HK-2 (cell line): ENCODE data around the gene NDST1.

Source experiments
- DNase-seq: peaks from one replicate; pipeline ENCODE4 v3.0.0-alpha.2; 2018; ENCODE audit not compliant: unreplicated experiment

The NDST1 gene

GRCh38 chr5:150587856-150588595 lies 80.1 kb downstream of the NDST1 start:
- no peak for DNase-seq

- no peak for DNase-seq
These were observed 80.6 kb downstream of the NDST1 start for GRCh38 chr5:150588596-150588890.

GRCh38 chr5:150589862-150590601 lies 82.1 kb downstream of the NDST1 start:
- no peak for DNase-seq

- DNase-seq: no peak
These were observed 83.2 kb downstream of the NDST1 start for GRCh38 chr5:150590979-150591695.

GRCh38 chr5:150593593-150593992 lies 85.7 kb downstream of the NDST1 start:
- no peak for DNase-seq

- no peak for DNase-seq
These were observed 86.1 kb downstream of the NDST1 start for GRCh38 chr5:150593996-150594395.

GRCh38 chr5:150595466-150596031 lies 87.6 kb downstream of the NDST1 start:
- no peak for DNase-seq

GRCh38 chr5:150596313-150596712 lies 88.4 kb downstream of the NDST1 start:
- no peak for DNase-seq

- no peak for DNase-seq
These were observed 88.9 kb downstream of the NDST1 start for GRCh38 chr5:150596826-150597225.

GRCh38 chr5:150598006-150598405 lies 90.1 kb downstream of the NDST1 start:
- no peak for DNase-seq

- no peak for DNase-seq
These were observed 90.9 kb downstream of the NDST1 start for GRCh38 chr5:150598821-150599273.

GRCh38 chr5:150599281-150599680 lies 91.3 kb downstream of the NDST1 start:
- DNase-seq: no peak

DNA sequence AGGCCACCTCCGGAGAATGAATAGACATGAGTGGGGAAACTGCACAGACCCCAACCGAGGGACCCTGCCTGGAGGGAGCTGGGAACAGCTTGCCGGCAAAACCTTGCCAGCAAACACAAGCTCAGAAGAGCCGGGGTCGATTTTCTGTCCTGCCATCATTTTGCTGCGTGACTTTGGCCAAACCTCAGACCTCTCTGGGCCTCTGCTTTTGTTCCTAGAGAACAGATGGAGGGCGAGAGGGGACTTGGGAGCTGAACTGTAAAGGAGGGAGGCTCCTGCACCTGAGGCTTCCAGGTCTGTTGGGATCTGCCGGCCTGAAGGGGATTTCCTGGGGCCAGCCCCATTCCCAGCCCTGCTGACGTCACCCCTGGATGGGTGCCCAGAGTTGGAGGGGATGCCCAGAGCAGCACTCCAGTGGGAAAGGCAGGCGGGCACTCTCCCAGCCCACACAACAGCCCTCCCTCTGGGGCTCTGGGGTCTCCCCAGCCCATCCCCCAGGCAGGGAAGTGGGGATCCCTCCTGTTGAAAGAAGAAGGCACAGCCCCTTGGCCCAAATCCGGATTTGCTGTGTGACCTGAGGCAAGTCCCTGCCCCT lies 92.1 kb downstream of the NDST1 start:
- peak; percentile 79 for DNase-seq

GRCh38 chr5:150600616-150601490 lies 92.9 kb downstream of the NDST1 start:
- no peak for DNase-seq

DNA sequence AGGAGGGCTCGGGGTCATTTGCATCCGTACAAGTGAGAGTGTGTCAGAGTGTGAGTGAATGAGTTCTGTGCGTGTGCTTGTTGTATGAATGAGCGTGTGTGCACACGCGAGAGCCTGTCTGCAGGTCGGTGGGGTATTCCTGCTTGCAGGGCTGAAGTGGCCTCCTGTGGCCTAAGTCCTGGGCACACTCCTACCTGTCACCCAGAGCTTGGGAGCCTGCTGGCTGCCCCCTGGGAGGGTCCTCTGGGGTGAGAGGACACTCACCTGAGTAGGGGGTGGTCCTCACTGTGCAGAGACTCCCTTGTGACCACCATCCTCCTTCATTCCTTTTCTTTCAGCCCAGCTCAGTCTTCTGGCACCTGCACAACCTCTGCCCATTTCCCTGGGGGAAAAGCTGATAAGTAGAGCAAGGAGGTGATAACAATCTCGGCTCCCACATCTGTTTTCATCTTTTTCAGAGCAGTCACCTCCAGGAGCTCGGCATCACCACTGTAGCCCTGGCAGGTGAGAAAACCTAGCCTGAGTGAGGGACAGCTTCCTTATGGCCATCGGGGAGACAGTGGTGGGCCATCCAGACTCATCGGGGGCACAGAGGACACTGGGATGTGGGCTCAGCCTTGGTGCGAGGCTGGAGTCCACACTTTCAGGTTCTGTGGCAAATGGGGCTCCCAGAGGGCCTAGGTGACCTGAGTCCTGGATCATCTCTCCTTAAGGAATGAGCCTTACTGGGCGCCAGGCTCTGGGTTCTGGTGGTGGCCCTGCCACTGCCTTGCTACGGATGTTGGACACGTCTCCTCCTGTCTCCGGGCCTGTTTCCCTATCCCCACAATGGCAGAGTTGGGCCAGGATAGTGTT lies 93.8 kb downstream of the NDST1 start:
- DNase-seq: no peak

GRCh38 chr5:150603052-150603451 lies 95.1 kb downstream of the NDST1 start:
- DNase-seq: no peak

DNA sequence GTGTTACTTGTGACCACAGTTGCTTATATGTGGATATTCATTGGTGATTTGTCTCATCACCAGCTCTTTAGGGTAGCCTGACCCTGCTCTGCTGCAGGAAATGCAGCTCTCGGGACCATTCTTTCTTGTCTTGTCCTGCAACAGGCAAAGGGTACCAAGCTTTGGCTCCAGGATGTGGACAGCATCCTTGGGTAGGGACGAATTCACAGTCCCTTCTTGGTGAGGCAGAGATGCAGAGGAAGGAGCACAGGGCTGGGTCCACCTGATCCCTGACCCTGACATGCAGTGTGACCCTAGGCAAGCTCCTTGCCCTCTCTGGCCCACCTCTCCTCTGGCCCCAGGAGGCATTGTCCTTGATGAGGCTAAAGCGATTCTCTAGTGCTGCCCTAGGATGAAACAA lies 95.6 kb downstream of the NDST1 start:
- no peak for DNase-seq

GRCh38 chr5:150604010-150604409 lies 96.1 kb downstream of the NDST1 start:
- DNase-seq: no peak

- DNase-seq: no peak
These were observed 97.0 kb downstream of the NDST1 start for GRCh38 chr5:150604894-150605440.

- DNase-seq: no peak
These were observed 97.6 kb downstream of the NDST1 start for GRCh38 chr5:150605546-150605945.
